GM19324 (cell line): ENCODE results near the gene CDHR2.
"Not testable (repeated sequence)": the region's sequence is repeated elsewhere in the genome, so short reads cannot be mapped to it uniquely, and the experiment has no call there.

Experiments used
- ATAC-seq: cut with Tn5 transposase; IDR thresholded peaks from one replicate; pipeline ENCODE4 v1.9.1; 2021; ENCODE audit warnings: mild to moderate bottlenecking, moderate library complexity; ENCODE audit not compliant: unreplicated experiment, low FRiP score

CDHR2 gene

GRCh38 chr5:176565760-176566288, 16.7 kb downstream of the CDHR2 start:
- ATAC-seq = no peak

DNA sequence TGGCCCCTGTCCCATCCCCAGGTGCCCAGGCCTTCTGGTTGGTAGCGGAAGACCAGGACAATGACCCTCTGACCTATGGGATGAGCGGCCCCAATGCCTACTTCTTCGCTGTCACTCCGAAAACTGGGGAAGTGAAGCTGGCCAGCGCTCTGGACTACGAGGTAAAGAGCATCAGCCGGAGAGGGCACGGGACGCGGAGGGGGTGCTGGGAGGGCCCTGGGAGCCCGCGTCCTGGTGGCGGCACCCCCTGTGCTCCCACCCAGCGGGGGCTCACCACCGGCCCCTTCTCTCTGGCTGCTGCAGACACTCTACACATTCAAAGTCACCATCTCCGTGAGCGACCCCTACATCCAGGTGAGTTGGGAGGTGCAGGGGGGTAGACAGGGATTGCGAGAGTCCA, 19.5 kb downstream of the CDHR2 start:
- no peak for ATAC-seq

- ATAC-seq = no peak
Observed at GRCh38 chr5:176570044-176570443, 20.9 kb downstream of the CDHR2 start.

DNA sequence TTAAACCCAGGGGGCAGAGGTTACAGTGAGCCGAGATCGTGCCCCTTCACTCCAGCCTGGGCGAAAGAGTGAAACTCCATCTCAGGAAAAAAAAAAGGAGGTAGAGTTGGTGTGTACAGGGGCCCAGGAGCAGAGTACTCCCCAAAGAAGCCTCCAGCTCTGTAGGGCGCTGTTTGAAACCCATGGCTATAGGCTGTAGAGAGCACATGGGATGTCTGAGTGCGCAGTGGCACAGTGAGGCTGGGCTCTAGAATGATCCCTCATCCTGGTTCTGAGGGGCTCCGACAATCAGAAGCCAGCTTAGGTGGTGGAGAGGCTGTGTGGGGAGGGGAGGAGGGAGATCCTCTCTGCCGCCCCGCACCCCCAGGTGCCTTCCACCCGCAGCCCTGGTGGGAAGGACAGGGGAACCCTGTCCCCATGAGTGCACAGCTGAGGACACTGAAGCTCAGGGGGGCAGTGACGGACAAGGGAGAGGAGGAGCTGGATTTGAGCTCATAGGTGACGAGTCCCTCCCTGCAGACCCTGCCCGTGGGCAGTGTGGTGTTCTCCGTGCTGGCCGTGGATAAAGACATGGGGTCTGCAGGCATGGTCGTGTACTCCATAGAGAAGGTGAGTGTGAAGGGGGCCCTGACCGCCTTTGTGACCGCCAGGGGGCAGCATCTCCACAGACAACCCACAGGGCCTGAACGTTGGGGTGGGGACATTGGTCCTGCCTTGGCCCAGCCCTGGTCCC, 24.6 kb downstream of the CDHR2 start:
- ATAC-seq = no peak

DNA sequence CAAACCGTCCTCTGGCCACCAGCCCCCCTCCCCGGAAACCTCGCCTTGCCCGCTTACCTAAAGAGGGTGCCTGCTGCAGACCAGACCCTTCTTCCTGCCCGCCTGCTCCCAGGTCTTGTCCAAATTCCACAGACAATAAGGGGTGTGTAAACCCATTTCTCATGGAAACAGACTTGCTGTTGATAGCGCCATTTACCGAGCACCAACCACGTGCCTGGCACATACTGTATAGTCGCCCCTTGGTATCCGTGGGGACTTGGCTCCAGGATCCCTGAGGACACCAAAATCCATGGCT, 25.1 kb downstream of the CDHR2 start:
- ATAC-seq = no peak

- ATAC-seq = no peak
Observed at GRCh38 chr5:176575066-176575465, 25.9 kb downstream of the CDHR2 start.

DNA sequence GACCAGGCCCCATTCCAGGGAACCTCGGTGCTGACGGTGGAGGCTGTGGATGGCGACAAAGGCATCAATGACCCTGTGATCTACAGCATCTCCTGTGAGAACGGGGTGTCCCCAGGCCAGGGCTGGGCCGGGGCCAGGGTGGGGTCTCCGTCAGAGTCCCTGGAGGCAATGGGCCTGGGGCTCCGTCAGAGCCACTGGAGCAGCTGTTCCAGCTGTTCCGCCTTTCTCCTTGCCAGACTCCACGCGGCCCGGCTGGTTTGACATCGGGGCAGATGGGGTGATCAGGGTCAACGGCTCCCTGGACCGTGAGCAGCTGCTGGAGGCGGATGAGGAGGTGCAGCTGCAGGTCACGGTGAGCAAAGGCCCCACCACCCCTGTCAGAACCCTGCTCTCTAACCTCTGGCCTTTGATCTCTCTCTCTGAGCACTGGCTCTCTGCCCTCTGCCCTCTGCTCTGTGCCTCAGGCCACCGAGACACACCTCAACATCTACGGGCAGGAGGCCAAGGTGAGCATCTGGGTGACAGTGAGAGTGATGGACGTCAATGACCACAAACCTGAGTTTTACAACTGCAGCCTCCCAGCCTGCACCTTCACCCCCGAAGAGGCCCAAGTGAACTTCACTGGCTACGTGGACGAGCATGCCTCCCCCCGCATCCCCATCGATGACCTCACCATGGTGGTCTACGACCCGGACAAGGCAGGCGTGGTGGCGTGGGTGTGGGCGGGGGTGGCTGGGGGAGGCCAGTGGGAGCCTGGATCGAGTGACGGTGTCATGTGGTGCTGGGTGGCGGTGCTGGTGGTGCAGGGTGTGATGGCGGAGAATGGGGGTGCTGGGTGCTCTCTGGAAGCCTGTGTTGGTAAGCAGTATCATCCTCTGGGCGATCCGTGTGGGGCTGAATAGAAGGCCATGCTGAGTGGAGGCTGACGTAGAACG, 26.6 kb downstream of the CDHR2 start:
- ATAC-seq = no peak

- no peak for ATAC-seq
Observed at GRCh38 chr5:176577312-176578176, 28.4 kb downstream of the CDHR2 start.

GRCh38 chr5:176578391-176578808, 29.3 kb downstream of the CDHR2 start:
- no peak for ATAC-seq

GRCh38 chr5:176579323-176579722, 30.2 kb downstream of the CDHR2 start:
- ATAC-seq = no peak

- ATAC-seq = no peak
Observed at GRCh38 chr5:176581361-176581760, 32.2 kb downstream of the CDHR2 start.

GRCh38 chr5:176583076-176583475, 33.9 kb downstream of the CDHR2 start:
- no peak for ATAC-seq

DNA sequence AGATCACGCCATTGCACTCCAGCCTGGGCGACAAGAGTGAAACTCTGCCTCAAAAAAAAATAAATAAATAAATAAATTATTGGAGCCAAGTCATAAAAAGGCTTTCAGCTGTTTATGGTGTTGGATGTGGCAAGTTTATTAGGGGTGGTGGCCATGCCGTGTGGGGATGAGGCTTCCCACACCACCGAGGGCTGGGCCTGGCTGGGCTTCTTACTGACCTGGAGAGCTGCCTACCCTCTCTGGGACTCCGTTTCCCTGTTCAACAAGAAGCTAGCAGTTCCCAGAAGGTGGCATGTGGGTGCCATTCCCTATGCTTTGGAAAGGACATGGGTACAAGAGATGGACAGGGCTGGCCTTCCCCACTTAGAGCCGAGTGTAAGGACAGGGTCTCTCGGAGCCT, 38.3 kb downstream of the CDHR2 start:
- ATAC-seq = no peak

DNA sequence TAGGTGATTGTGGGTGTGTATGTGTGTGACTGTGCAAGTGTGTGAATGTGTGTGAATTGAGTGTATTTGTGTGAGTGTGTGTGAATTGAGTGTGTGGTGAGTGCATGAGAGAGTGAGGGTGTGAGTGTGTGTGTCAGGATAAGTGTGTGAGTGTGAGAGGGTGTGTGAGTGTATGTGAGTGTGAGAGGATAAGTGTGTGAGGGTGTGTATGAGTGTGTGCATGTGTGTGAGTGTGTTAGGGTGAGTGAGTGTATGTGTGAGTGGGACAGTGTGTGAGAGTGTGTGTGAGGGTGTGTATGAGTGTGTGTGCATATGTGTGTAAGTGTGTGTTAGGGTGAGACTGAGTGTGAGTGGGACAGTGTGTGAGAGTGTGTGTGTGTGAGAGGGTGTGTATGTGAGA, 39.2 kb downstream of the CDHR2 start:
- no peak for ATAC-seq

DNA sequence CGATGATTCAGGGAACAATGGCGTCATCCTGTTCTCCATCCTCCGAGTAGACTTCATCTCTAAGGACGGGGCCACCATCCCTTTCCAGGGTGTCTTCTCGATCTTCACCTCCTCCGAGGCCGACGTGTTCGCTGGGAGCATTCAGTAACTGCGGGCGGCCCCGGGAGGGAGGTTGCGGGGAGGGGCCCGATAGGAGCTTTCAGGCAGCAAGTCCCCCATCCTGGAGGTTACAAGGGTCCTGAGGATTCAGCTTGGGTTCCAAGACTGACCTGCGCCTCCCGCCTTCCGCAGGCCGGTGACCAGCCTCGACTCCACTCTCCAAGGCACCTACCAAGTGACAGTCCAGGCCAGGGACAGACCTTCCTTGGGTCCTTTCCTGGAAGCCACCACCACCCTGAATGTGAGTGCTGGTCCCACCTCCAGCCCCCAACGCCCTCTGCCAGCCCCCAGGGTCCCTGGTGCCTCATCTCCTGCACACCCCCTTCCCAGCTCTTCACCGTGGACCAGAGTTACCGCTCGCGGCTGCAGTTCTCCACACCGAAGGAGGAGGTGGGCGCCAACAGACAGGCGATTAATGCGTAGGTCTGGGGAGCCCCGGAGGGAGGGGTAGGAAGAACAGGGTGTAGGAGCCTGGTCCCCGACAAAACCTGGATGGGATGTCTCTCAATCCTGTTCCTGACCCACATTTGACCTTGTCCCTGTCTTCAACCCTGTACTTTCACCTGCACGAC, 40.1 kb downstream of the CDHR2 start:
- ATAC-seq = no peak

GRCh38 chr5:176590035-176590717, 41.0 kb downstream of the CDHR2 start:
- no peak for ATAC-seq

- not testable (repeated sequence) for ATAC-seq
Observed at GRCh38 chr5:176591667-176592066, 42.5 kb downstream of the CDHR2 start.

- ATAC-seq = no peak
Observed at GRCh38 chr5:176592573-176592972, 43.4 kb downstream of the CDHR2 start.

GRCh38 chr5:176593273-176593869, 44.2 kb downstream of the CDHR2 start:
- no peak for ATAC-seq
